CD4-positive, alpha-beta memory T cell (primary cell): ENCODE results near the gene PCYT2. TPM values are rescaled to one million over a fixed set of nuclear protein-coding genes. Genes with fewer than 3 reads are reported as not detected.
A peak's percentile ranks its signal among the peaks of the same experiment; 100 is the strongest.

ENCODE experiments used
- CTCF ChIA-PET: fragments of 350-600 bp; sonication (Branson Sonifier 250); formaldehyde crosslinking; loops from one replicate; lab custom pipeline; 2021; ENCODE audit warnings: inconsistent platforms; ENCODE audit not compliant: partially characterized antibody; lab: Charles Lee
- POLR2A ChIA-PET: fragments of 350-600 bp; sonication (Branson Sonifier 250); formaldehyde crosslinking; loops from one replicate; lab custom pipeline; 2021; ENCODE audit not compliant: partially characterized antibody; lab: Charles Lee
- DNase-seq, 5 donors: peaks; one replicate each; pipeline versions ENCODE4 v3.0.0 to v3.0.0-alpha.2; 2020 to 2022; ENCODE audit warnings: mixed read lengths in 1 of 5
- H3K27ac ChIP-seq: one replicate; pipeline ENCODE4 v1.7.0; 2013; ENCODE audit warnings: low read depth, low read length
- H3K27me3 ChIP-seq: 2 replicates; pipeline ENCODE4 v1.7.0; 2013; ENCODE audit warnings: mild to moderate bottlenecking, low read length, moderate library complexity; ENCODE audit not compliant: insufficient read depth
- H3K36me3 ChIP-seq: 2 replicates; pipeline ENCODE4 v1.7.0; 2013; ENCODE audit warnings: mild to moderate bottlenecking, low read length, moderate library complexity; ENCODE audit not compliant: insufficient read depth
- H3K4me1 ChIP-seq: 2 replicates; pipeline ENCODE4 v1.7.0; 2013; ENCODE audit warnings: mild to moderate bottlenecking, low read length, moderate library complexity; ENCODE audit not compliant: insufficient read depth
- H3K4me3 ChIP-seq, 2 donors: one replicate each; pipeline ENCODE4 v1.7.0; 2013; ENCODE audit warnings: low read length in 2 of 2, mild to moderate bottlenecking in 1 of 2
- H3K9me3 ChIP-seq, 2 donors: one replicate each; pipeline ENCODE4 v1.7.0; 2013; ENCODE audit warnings: low read length in 2 of 2, control low read depth in 1 of 2; ENCODE audit not compliant: control insufficient read depth in 1 of 2
- H3K27ac Mint-ChIP-seq, 7 donors: one replicate each; pipeline ENCODE4 v1.8.0; 2020 to 2021; ENCODE audit warnings: mixed read lengths in 7 of 7, mild to moderate bottlenecking in 6 of 7, inconsistent platforms in 3 of 7, moderate library complexity in 3 of 7
- H3K27me3 Mint-ChIP-seq, 2 donors: one replicate each; pipeline ENCODE4 v1.8.0; 2020 to 2021; ENCODE audit warnings: mixed read lengths in 2 of 2
- H3K36me3 Mint-ChIP-seq, 2 donors: one replicate each; pipeline ENCODE4 v1.8.0; 2020 to 2021; ENCODE audit warnings: mixed read lengths in 2 of 2, inconsistent platforms in 1 of 2, mild to moderate bottlenecking in 1 of 2
- H3K4me1 Mint-ChIP-seq, 4 donors: one replicate each; pipeline ENCODE4 v1.8.0; 2020 to 2021; ENCODE audit warnings: mixed read lengths in 4 of 4, mild to moderate bottlenecking in 1 of 4
- H3K4me3 Mint-ChIP-seq, 8 donors: one replicate each; pipeline ENCODE4 v1.8.0; 2020 to 2021; ENCODE audit warnings: mixed read lengths in 8 of 8, mild to moderate bottlenecking in 7 of 8, moderate library complexity in 6 of 8, inconsistent platforms in 3 of 8
- H3K9me3 Mint-ChIP-seq, 8 donors: one replicate each; pipeline ENCODE4 v1.8.0; 2020 to 2021; ENCODE audit warnings: mixed read lengths in 8 of 8, mild to moderate bottlenecking in 5 of 8, inconsistent platforms in 3 of 8, moderate library complexity in 1 of 8
- intact Hi-C: fragments of 100-400 bp; cut with micrococcal nuclease; formaldehyde crosslinking; loops from one replicate; pipeline ENCODE4 v1.15.1; 2023
- polyA plus RNA-seq, 2 donors: library from polyadenylated mRNA; unstranded; fragments of 300-500 nt; fragmentation: Illumina TruSeq; gene quantifications; one replicate each; pipeline ENCODE4 v1.2.3, GENCODE V29; 2021
- total RNA-seq, 2 experiments: library from RNA; stranded (reverse); gene quantifications; one replicate each; pipeline ENCODE4 v1.2.3, GENCODE V29; 2021

PCYT2 gene
- total and polyA plus RNA-seq, 4 experiments from 2014 or later = 27.8 to 48.3 (median 36.9) TPM

- Mint-ChIP-seq H3K27ac (peak overlapping the region in 1 of 7 donors; percentile 35), H3K4me3 (peak overlapping the region in 1 of 8 donors; percentile 21)
Measured at GRCh38 chr17:81951785-81952684, 40.8 kb upstream of the PCYT2 start.

GRCh38 chr17:81950501-81950900, 39.3 kb upstream of the PCYT2 start:
- CTCF ChIA-PET = no interaction called here
- POLR2A ChIA-PET = no interaction called here
- no peaks in the 10 kb centered on the region for H3K36me3 ChIP-seq

More at GRCh38 chr17:81951785-81952684, 40.8 kb upstream of the PCYT2 start:
- no peaks in the 10 kb centered on the region for H3K27me3 Mint-ChIP-seq
- Histone ChIP-seq H3K36me3 (no peaks in the 10 kb centered on the region), H3K4me3 (no peak overlapping the region), H3K27ac (no peak overlapping the region), H3K9me3 (no peaks in the 10 kb centered on the region), H3K27me3 (no peaks in the 10 kb centered on the region), H3K4me1 (no peaks in the 10 kb centered on the region)
- no peaks in the 10 kb centered on the region for H3K9me3 Mint-ChIP-seq
- CTCF ChIA-PET = interaction anchor here (4.3 kb wide), 1 partner anchor 68 kb away, joined by 20 read pairs; no protein-coding TSS in a partner anchor
- H3K4me1 Mint-ChIP-seq = peaks cover 0 to 2% (median under 1%) of the 10 kb centered on the region in 4 donors
- POLR2A ChIA-PET = interaction anchor here (0.9 kb wide), 1 partner anchor 27 kb away, joined by 3 read pairs; no protein-coding TSS in a partner anchor
- peak in 1 of 5 donors; percentile 10 for DNase-seq
- H3K36me3 Mint-ChIP-seq = no peaks in the 10 kb centered on the region
- intact Hi-C loops = no loop called here

GRCh38 chr17:81948635-81949378, 37.6 kb upstream of the PCYT2 start:
- intact Hi-C loops = no loop called here
- Histone ChIP-seq H3K36me3 (no peaks in the 10 kb centered on the region), H3K9me3 (no peaks in the 10 kb centered on the region), H3K4me3 (no peak overlapping the region), H3K27ac (no peak overlapping the region), H3K4me1 (no peaks in the 10 kb centered on the region), H3K27me3 (no peaks in the 10 kb centered on the region)
- Mint-ChIP-seq H3K36me3 (no peaks in the 10 kb centered on the region), H3K4me3 (no peak overlapping the region), H3K27ac (peak overlapping the region in 1 of 7 donors; percentile 52), H3K9me3 (no peaks in the 10 kb centered on the region), H3K27me3 (no peaks in the 10 kb centered on the region), H3K4me1 (peaks cover 0 to 2% (median under 1%) of the 10 kb centered on the region in 4 donors)
- ChIA-PET POLR2A (no interaction called here), CTCF (interaction anchor here (1.0 kb wide), 1 partner anchor 11 kb away, joined by 4 read pairs; no protein-coding TSS in a partner anchor)
- peak in 1 of 5 donors; percentile 16 for DNase-seq

More at GRCh38 chr17:81950501-81950900, 39.3 kb upstream of the PCYT2 start:
- peak overlapping the region in 2 of 7 donors; percentile 6 to 61 for H3K27ac Mint-ChIP-seq
- H3K36me3 Mint-ChIP-seq = no peaks in the 10 kb centered on the region
- no peaks in the 10 kb centered on the region for H3K27me3 Mint-ChIP-seq
- peaks cover 0 to 2% (median under 1%) of the 10 kb centered on the region in 4 donors for H3K4me1 Mint-ChIP-seq
- peak in 1 of 5 donors; percentile 21 for DNase-seq
- H3K27ac ChIP-seq = no peak overlapping the region
- no peaks in the 10 kb centered on the region for H3K4me1 ChIP-seq
- H3K27me3 ChIP-seq = no peaks in the 10 kb centered on the region
- no peak overlapping the region for H3K4me3 ChIP-seq
- H3K9me3 Mint-ChIP-seq = no peaks in the 10 kb centered on the region
- H3K9me3 ChIP-seq = no peaks in the 10 kb centered on the region
- no peak overlapping the region for H3K4me3 Mint-ChIP-seq
- intact Hi-C loops = no loop called here

- DNase-seq = no peak
- H3K4me1 Mint-ChIP-seq = peaks cover 0 to 2% (median under 1%) of the 10 kb centered on the region in 4 donors
- Histone ChIP-seq H3K27me3 (no peaks in the 10 kb centered on the region), H3K27ac (no peak within 1 kb of the TSS), H3K4me3 (no peak within 1 kb of the TSS), H3K4me1 (no peaks in the 10 kb centered on the region), H3K9me3 (no peaks in the 10 kb centered on the region), H3K36me3 (no peaks in the 10 kb centered on the region)
- intact Hi-C loops = no loop called here
- no peaks in the 10 kb centered on the region for H3K9me3 Mint-ChIP-seq
- ChIA-PET POLR2A (no interaction called here), CTCF (interaction anchor here (1.0 kb wide), 1 partner anchor 12 kb away, joined by 3 read pairs; no protein-coding TSS in a partner anchor)
- H3K27me3 Mint-ChIP-seq = no peaks in the 10 kb centered on the region
- H3K27ac Mint-ChIP-seq = no peak within 1 kb of the TSS
- no peak within 1 kb of the TSS for H3K4me3 Mint-ChIP-seq
- H3K36me3 Mint-ChIP-seq = no peaks in the 10 kb centered on the region
Measured at GRCh38 chr17:81947189-81947588, 36.0 kb upstream of the PCYT2 start, which contains the start of gene MYADML2. MYADML2 (minus strand) TSS chr17:81947233; CDS start chr17:81941741, 5,492 bp downstream.

GRCh38 chr17:81944858-81945257, 33.7 kb upstream of the PCYT2 start:
- peak in 1 of 5 donors; percentile 3 for DNase-seq
- Mint-ChIP-seq H3K36me3 (no peaks in the 10 kb centered on the region), H3K9me3 (no peaks in the 10 kb centered on the region), H3K27me3 (peaks cover 2 to 5% of the 10 kb centered on the region in 2 donors), H3K4me1 (no peaks in the 10 kb centered on the region), H3K27ac (no peak overlapping the region), H3K4me3 (no peak overlapping the region)
- Histone ChIP-seq H3K9me3 (no peaks in the 10 kb centered on the region), H3K27ac (no peak overlapping the region), H3K36me3 (no peaks in the 10 kb centered on the region), H3K4me1 (no peaks in the 10 kb centered on the region), H3K27me3 (no peaks in the 10 kb centered on the region), H3K4me3 (no peak overlapping the region)
- intact Hi-C loops = no loop called here
- ChIA-PET POLR2A (interaction anchor here (1.2 kb wide), 1 partner anchor 32 kb away, joined by 3 read pairs; no protein-coding TSS in a partner anchor), CTCF (no interaction called here)

- no peaks in the 10 kb centered on the region for H3K9me3 ChIP-seq
- no peak overlapping the region for H3K27ac ChIP-seq
- peaks cover 0 to 5% (median 0%) of the 10 kb centered on the region in 4 donors for H3K4me1 Mint-ChIP-seq
- no peak for DNase-seq
- H3K36me3 Mint-ChIP-seq = no peaks in the 10 kb centered on the region
- peaks cover 4% of the 10 kb centered on the region for H3K4me1 ChIP-seq
- H3K27ac Mint-ChIP-seq = no peak overlapping the region
- ChIA-PET POLR2A (no interaction called here), CTCF (interaction anchor here (1.4 kb wide), 1 partner anchor 17 kb away, joined by 3 read pairs; no protein-coding TSS in a partner anchor)
- peaks cover 2 to 5% of the 10 kb centered on the region in 2 donors for H3K27me3 Mint-ChIP-seq
- H3K27me3 ChIP-seq = no peaks in the 10 kb centered on the region
- no peaks in the 10 kb centered on the region for H3K9me3 Mint-ChIP-seq
- H3K4me3 ChIP-seq = no peak overlapping the region
- intact Hi-C loops = no loop called here
- no peak overlapping the region for H3K4me3 Mint-ChIP-seq
- no peaks in the 10 kb centered on the region for H3K36me3 ChIP-seq
Measured at GRCh38 chr17:81942167-81942553, 31.0 kb upstream of the PCYT2 start.
